Keratinocyte (primary cell): ENCODE measurements around the gene FDX1.

ENCODE experiments used
- CTCF ChIP-seq, 3 experiments: IDR thresholded peaks in 1 of 3; conservative IDR thresholded peaks in 1 of 3; optimal IDR thresholded peaks in 1 of 3; 2 replicates in 2 of 3; 3 replicates in 1 of 3; pipeline versions ENCODE3 to v1.5.1; 2011; ENCODE audit warnings: low read length in 3 of 3, mild to moderate bottlenecking in 3 of 3, moderate library complexity in 2 of 3, control low read depth in 1 of 3, inconsistent platforms in 1 of 3; ENCODE audit not compliant: insufficient read depth in 2 of 3; ENCODE audit errors: extremely low read depth in 1 of 3
- EZH2 ChIP-seq: IDR thresholded peaks from one replicate; pipeline ENCODE4 v1.6.1; 2012; ENCODE audit warnings: inconsistent platforms, mild to moderate bottlenecking, low read length, moderate library complexity

- TF ChIP-seq CTCF (optimal IDR thresholded peaks at IDR 0.05 in 1 of 3, IDR thresholded peaks at IDR 0.05 in 1 of 3, conservative IDR thresholded peaks at IDR 0.05 in 1 of 3; ENCODE audit: extremely low read depth in 1 of 3, insufficient read depth in 2 of 3, low read length in 3 of 3) (no peak), EZH2 (no peak)
Observed at GRCh38 chr11:110455718-110456117, 26.0 kb downstream of the FDX1 start.
